Body of pancreas (tissue), 4 donors: Measurements from ENCODE around the gene SLC4A5. TPM values are rescaled to one million over a fixed set of nuclear protein-coding genes. Genes with fewer than 3 reads are reported as not detected.
A peak's percentile ranks its signal among the peaks of the same experiment; 100 is the strongest.

Source experiments
- ATAC-seq: fragments of 150-250 bp; one replicate; pipeline ENCODE4 v1.9.1; 2016
- DNase-seq, 4 donors: peaks; one replicate each; pipeline ENCODE4 v3.0.0-alpha.2; 2019
- H3K27ac ChIP-seq, 4 donors: fragments of 200-600 bp; sonication (generic); 1 replicate in 3 of 4; 2 replicates in 1 of 4; pipeline versions ENCODE4 v1.5.1 to v1.6.1; 2016 to 2019; ENCODE audit warnings: mild to moderate bottlenecking in 1 of 4, mixed read lengths in 1 of 4, moderate library complexity in 1 of 4
- H3K27me3 ChIP-seq, 2 donors: fragments of 200-600 bp; sonication (generic); one replicate each; pipeline ENCODE4 v1.6.0; 2016; ENCODE audit warnings: mild to moderate bottlenecking in 1 of 2
- H3K36me3 ChIP-seq, 2 donors: fragments of 200-600 bp; sonication (generic); replicated peaks in 1 of 2; 2 replicates each; pipeline ENCODE4 v1.5.1; 2016; ENCODE audit warnings: low read depth in 2 of 2; ENCODE audit not compliant: insufficient read depth in 1 of 2
- H3K4me1 ChIP-seq: fragments of 200-600 bp; sonication (generic); one replicate; pipeline ENCODE4 v1.6.0; 2016
- H3K4me3 ChIP-seq, 2 donors: fragments of 200-600 bp; sonication (generic); 1 replicate in 1 of 2; 2 replicates in 1 of 2; pipeline ENCODE4 v1.5.1; 2016 to 2019
- H3K9me3 ChIP-seq, 3 donors: fragments of 200-600 bp; sonication (generic); 1 replicate in 2 of 3; 2 replicates in 1 of 3; pipeline ENCODE4 v1.5.1; 2016
- CTCF ChIP-seq, 7 experiments: fragments of 450-650 bp in 4 of 7; fragments of 200-600 bp in 3 of 7; sonication (generic) in 3 of 7; IDR thresholded peaks; one replicate each; pipeline ENCODE4 v1.5.1; 2016 to 2019; ENCODE audit warnings: antibody characterized with exemption in 7 of 7
- POLR2A ChIP-seq, 3 donors: fragments of 450-650 bp; IDR thresholded peaks; one replicate each; pipeline ENCODE4 v1.6.1; 2016; ENCODE audit warnings: antibody characterized with exemption in 3 of 3, mild to moderate bottlenecking in 2 of 3
- WGBS, 2 donors: methylation state at CpG; one replicate each; pipeline ENCODE4 v1.1.5; 2017; 5-methylcytosine and 5-hydroxymethylcytosine counted together
- intact Hi-C: fragments of 100-400 bp; cut with DNase I; formaldehyde crosslinking; loops from one replicate; pipeline ENCODE4 v1.15.1; 2023
- small RNA-seq: library from RNA; depleted of rRNA; stranded (forward); fragments of <200 nt; gene quantifications from one replicate; pipeline ENCODE3, GENCODE V24; 2016
- total RNA-seq, 2 donors: library from RNA; depleted of rRNA; stranded (reverse); fragments of >200 nt; gene quantifications; one replicate each; pipeline ENCODE4 v1.1.0, GENCODE V29; 2016

The SLC4A5 gene
- total RNA-seq, 2 donors from 2014 or later, result 2.3 to 8.3 TPM

DNA sequence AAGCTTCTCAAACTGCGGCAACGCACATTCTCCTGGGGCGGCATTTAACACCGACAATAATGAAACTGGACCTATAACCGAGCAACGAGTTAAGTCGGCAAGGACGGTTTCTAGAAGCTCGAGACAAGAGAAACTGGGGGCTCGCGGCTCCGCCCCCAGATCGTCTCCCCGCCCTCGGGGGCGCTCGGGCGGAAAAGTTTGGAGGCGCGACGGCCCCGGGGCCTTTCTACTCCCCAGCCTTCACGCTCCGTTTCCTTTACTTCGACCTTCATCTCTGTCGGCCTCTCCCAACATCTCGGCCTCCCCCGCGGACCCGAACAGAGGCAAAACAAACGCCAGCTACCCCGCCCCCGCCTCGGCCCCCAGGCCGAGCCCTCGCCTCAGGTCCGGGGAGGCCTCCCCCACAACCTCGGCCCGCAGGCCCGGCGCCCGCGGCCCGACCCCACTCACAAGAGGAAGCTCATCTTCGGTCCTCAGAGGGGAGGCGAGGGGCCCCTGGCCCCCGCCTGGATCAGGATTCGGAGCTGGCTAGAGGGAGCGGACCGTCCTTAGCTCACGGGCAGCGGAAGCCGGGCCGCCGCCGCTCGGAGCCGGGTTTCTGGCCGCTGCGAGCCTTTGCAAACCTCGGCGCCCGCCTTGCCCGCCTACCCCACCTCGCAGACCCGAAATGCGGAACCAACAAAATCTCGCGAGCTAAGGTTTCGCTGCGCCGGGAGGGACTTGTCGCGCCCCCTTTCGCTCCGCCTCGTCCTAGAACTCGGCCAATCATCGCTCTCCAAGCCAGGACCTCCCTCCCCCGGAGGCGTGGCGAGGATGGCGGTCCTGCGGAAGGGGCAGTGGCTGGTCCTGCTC is 164.8 kb downstream of the SLC4A5 start, which contains the start of gene MOB1A:
Gene MOB1A, minus strand, starts transcription at position 669 of the 852 bp plus-strand sequence. Its CDS starts 205 bp downstream, at position 464.
- DNase-seq, result peak; percentile 96 to 97 (median 97)
- Histone ChIP-seq H3K36me3 (no peaks in the 10 kb centered on the region), H3K9me3 (no peaks in the 10 kb centered on the region), H3K4me1 (peaks cover 21% of the 10 kb centered on the region), H3K27ac (peak within 1 kb of the TSS; percentile 82 to 97 (median 88)), H3K27me3 (no peaks in the 10 kb centered on the region), H3K4me3 (peak within 1 kb of the TSS; percentile 59 to 100)
- intact Hi-C loops, result no loop called here
- TF ChIP-seq POLR2A (IDR thresholded peaks at IDR 0.05) (peak; percentile 73 to 90 (median 87)), CTCF (IDR thresholded peaks at IDR 0.05) (no peak)
- ATAC-seq, result peak; percentile 99
- 0% methylated on average over 15 to 83 of the region's 84 CpGs for WGBS, 2 donors

GRCh38 chr2:74177696-74178095 is 165.5 kb downstream of the SLC4A5 start:
- H3K9me3 ChIP-seq, result no peaks in the 10 kb centered on the region
- intact Hi-C loops, result no loop called here
- peaks cover 21% of the 10 kb centered on the region for H3K4me1 ChIP-seq
- TF ChIP-seq CTCF (IDR thresholded peaks at IDR 0.05), result no peak
- no peak for TF ChIP-seq POLR2A (IDR thresholded peaks at IDR 0.05)
- ATAC-seq, result no peak
- peak overlapping the region; percentile 59 to 100 for H3K4me3 ChIP-seq
- DNase-seq, result no peak
- H3K36me3 ChIP-seq, result no peaks in the 10 kb centered on the region
- peak overlapping the region in 3 of 4 donors; percentile 82 to 97 (median 92) for H3K27ac ChIP-seq
- no peaks in the 10 kb centered on the region for H3K27me3 ChIP-seq

DNA sequence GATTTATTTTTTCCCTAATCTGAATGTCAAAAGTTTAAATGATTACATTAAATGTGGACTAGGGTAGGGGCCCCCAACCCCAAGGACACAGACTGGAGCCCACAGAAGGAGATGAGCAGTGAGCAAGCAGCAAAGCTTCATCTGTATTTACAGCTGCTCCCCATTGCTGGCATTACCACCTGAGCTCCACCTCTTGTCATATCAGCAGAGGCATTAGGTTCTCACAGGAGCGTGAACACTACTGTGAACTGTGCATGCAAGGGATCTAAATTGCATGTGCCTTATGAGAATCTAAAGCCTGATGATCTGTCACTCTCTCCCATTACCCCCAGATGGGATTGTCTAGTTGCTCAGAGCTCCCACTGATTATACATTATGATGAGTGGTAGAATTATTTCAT is 168.3 kb downstream of the SLC4A5 start:
- peaks cover 0 to 2% of the 10 kb centered on the region in 2 donors for H3K36me3 ChIP-seq
- no peak overlapping the region for H3K4me3 ChIP-seq
- no peaks in the 10 kb centered on the region for H3K9me3 ChIP-seq
- TF ChIP-seq CTCF (IDR thresholded peaks at IDR 0.05), result no peak
- no peak for TF ChIP-seq POLR2A (IDR thresholded peaks at IDR 0.05)
- DNase-seq (no peak), ATAC-seq (no peak)
- no peaks in the 10 kb centered on the region for H3K27me3 ChIP-seq
- no peak overlapping the region for H3K27ac ChIP-seq
- peaks cover 21% of the 10 kb centered on the region for H3K4me1 ChIP-seq
- 65% methylated on average over 1 of the region's 1 CpG; no CpG with 5 or more reads in 1 of the 2 donors for WGBS, 2 donors
- intact Hi-C loops, result no loop called here

GRCh38 chr2:74168739-74169138 is 174.5 kb downstream of the SLC4A5 start:
- H3K9me3 ChIP-seq, result no peaks in the 10 kb centered on the region
- no peak overlapping the region for H3K27ac ChIP-seq
- no peaks in the 10 kb centered on the region for H3K27me3 ChIP-seq
- intact Hi-C loops, result no loop called here
- DNase-seq (no peak), ATAC-seq (no peak)
- peaks cover 4 to 30% of the 10 kb centered on the region in 2 donors for H3K36me3 ChIP-seq
- no peak overlapping the region for H3K4me3 ChIP-seq
- H3K4me1 ChIP-seq, result no peaks in the 10 kb centered on the region
- 65 to 70% methylated on average over 2 of the region's 2 CpGs for WGBS, 2 donors
- TF ChIP-seq POLR2A (IDR thresholded peaks at IDR 0.05) (no peak), CTCF (IDR thresholded peaks at IDR 0.05) (no peak)

Small RNA genes within 50 kb of the gene (small RNA-seq; reads per million reads assigned to genes)
- gene RNU6-542P (not detected), gene TAF13P2 (not detected)

Other genes starting within 250 kb of the SLC4A5 start
- 10 to 100 TPM; 17.1 to 41.5 TPM for gene BOLA3, start 195.5 kb downstream of the SLC4A5 start, total RNA-seq
- 10 to 100 TPM; 26.7 to 37.9 TPM for gene MOB1A, start 164.5 kb downstream of the SLC4A5 start, total RNA-seq
- gene MTHFD2, start 144.8 kb downstream of the SLC4A5 start, total RNA-seq, result 10 to 100 TPM; 15.8 to 25.7 TPM
- 10 to 100 TPM; 71.3 to 82.4 TPM for gene DCTN1, start 36.9 kb upstream of the SLC4A5 start, total RNA-seq
- 1 to 10 TPM in 1 of 2 donors, under 1 TPM in 1; 0.33 to 1.6 TPM for gene C2orf81, start 78.2 kb upstream of the SLC4A5 start, total RNA-seq
- 10 to 100 TPM in 1 of 2 donors, under 1 TPM in 1; 0.99 to 14.3 TPM for gene WDR54, start 78.3 kb upstream of the SLC4A5 start, total RNA-seq
- 10 to 100 TPM; 36.1 to 80.8 TPM for gene RTKN, start 98.5 kb upstream of the SLC4A5 start, total RNA-seq
- 10 to 100 TPM in 1 of 2 donors, 1 to 10 TPM in 1; 6.3 to 32.4 TPM for gene INO80B, start 111.7 kb upstream of the SLC4A5 start, total RNA-seq
- 10 to 100 TPM; 35.3 to 56.3 TPM for gene WBP1, start 115.0 kb upstream of the SLC4A5 start, total RNA-seq
- gene MOGS, start 122.0 kb upstream of the SLC4A5 start, total RNA-seq, result 10 to 100 TPM; 43.6 to 65.9 TPM
- gene MRPL53, start 129.3 kb upstream of the SLC4A5 start, total RNA-seq, result 10 to 100 TPM; 20.1 to 88.2 TPM
- gene CCDC142, start 139.6 kb upstream of the SLC4A5 start, total RNA-seq, result 10 to 100 TPM; 20.5 to 39.2 TPM
- 10 to 100 TPM; 26.5 to 28.3 TPM for gene TTC31, start 139.7 kb upstream of the SLC4A5 start, total RNA-seq
- gene LBX2, start 156.2 kb upstream of the SLC4A5 start, total RNA-seq, result 1 to 10 TPM; 2.3 to 7.6 TPM
- 10 to 100 TPM; 16.5 to 22.3 TPM for gene PCGF1, start 164.3 kb upstream of the SLC4A5 start, total RNA-seq
- gene TLX2, start 171.0 kb upstream of the SLC4A5 start, total RNA-seq, result not detected
- gene DQX1, start 182.8 kb upstream of the SLC4A5 start, total RNA-seq, result 1 to 10 TPM in 1 of 2 donors, not detected in 1; 2.0 TPM
- 100 to 1,000 TPM in 1 of 2 donors, 10 to 100 TPM in 1; 82.5 to 170 TPM for gene AUP1, start 186.3 kb upstream of the SLC4A5 start, total RNA-seq
- gene HTRA2, start 186.5 kb upstream of the SLC4A5 start, total RNA-seq, result 10 to 100 TPM; 14.3 to 14.5 TPM
- 1 to 10 TPM in 1 of 2 donors, under 1 TPM in 1; 0.33 to 3.1 TPM for gene LOXL3, start 210.5 kb upstream of the SLC4A5 start, total RNA-seq
- gene DOK1, start 211.3 kb upstream of the SLC4A5 start, total RNA-seq, result 10 to 100 TPM in 1 of 2 donors, 1 to 10 TPM in 1; 9.2 to 15.3 TPM